ENCODE results near the gene PLPPR3.

PLPPR3 gene

GRCh38 chr19:795691-796581 lies 25.8 kb downstream of the PLPPR3 start:
- no peak for DNase-seq

- DNase-seq = no peak
These were observed 26.6 kb downstream of the PLPPR3 start for GRCh38 chr19:795073-795611.

GRCh38 chr19:793806-794205 lies 27.9 kb downstream of the PLPPR3 start:
- no peak for DNase-seq

- no peak for DNase-seq
These were observed 29.4 kb downstream of the PLPPR3 start for GRCh38 chr19:792306-792885.

GRCh38 chr19:791567-792305 lies 30.0 kb downstream of the PLPPR3 start:
- DNase-seq = no peak

GRCh38 chr19:791007-791566 lies 30.7 kb downstream of the PLPPR3 start:
- no peak for DNase-seq

- DNase-seq = no peak
These were observed 32.1 kb downstream of the PLPPR3 start for GRCh38 chr19:789701-790060.

GRCh38 chr19:788983-789700 lies 32.6 kb downstream of the PLPPR3 start:
- no peak for DNase-seq

- DNase-seq = no peak
These were observed 33.1 kb downstream of the PLPPR3 start for GRCh38 chr19:788686-788982.

GRCh38 chr19:787536-787935 lies 34.2 kb downstream of the PLPPR3 start:
- DNase-seq = no peak

GRCh38 chr19:784541-784940 lies 37.2 kb downstream of the PLPPR3 start:
- no peak for DNase-seq

- DNase-seq = no peak
These were observed 38.7 kb downstream of the PLPPR3 start for GRCh38 chr19:782878-783668.

GRCh38 chr19:782185-782877 lies 39.4 kb downstream of the PLPPR3 start:
- DNase-seq = no peak

- DNase-seq = no peak
These were observed 40.0 kb downstream of the PLPPR3 start for GRCh38 chr19:781800-782184.

- no peak for DNase-seq
These were observed 40.8 kb downstream of the PLPPR3 start for GRCh38 chr19:780935-781334.

- no peak for DNase-seq
These were observed 42.7 kb downstream of the PLPPR3 start for GRCh38 chr19:778910-779653.

- DNase-seq = no peak
These were observed 45.2 kb downstream of the PLPPR3 start for GRCh38 chr19:776549-776948.

GRCh38 chr19:772730-773436 lies 48.9 kb downstream of the PLPPR3 start:
- DNase-seq = no peak

GRCh38 chr19:772063-772462 lies 49.7 kb downstream of the PLPPR3 start:
- DNase-seq = no peak

- no peak for DNase-seq
These were observed 50.4 kb downstream of the PLPPR3 start for GRCh38 chr19:771332-771785.

Data from NCI-H187 (cell line).